GM20000 (cell line): Measurements from ENCODE around the gene PRDM16.

Experiments used
- DNase-seq: peaks from one replicate; pipeline ENCODE4 v3.0.0; 2012; ENCODE audit warnings: low spot score
- CTCF ChIP-seq: IDR thresholded peaks from 2 replicates; pipeline ENCODE4 v1.5.1; 2012; ENCODE audit warnings: mild to moderate bottlenecking, control low read depth; ENCODE audit errors: extremely low read depth, missing control alignments

Gene PRDM16

GRCh38 chr1:3120140-3120539 is 51.1 kb downstream of the PRDM16 start:
- DNase-seq: no peak
- no peak for TF ChIP-seq CTCF

- TF ChIP-seq CTCF: no peak
- no peak for DNase-seq
These were observed 52.0 kb downstream of the PRDM16 start for GRCh38 chr1:3120994-3121393.

- no peak for TF ChIP-seq CTCF
- no peak for DNase-seq
These were observed 52.6 kb downstream of the PRDM16 start for GRCh38 chr1:3121401-3122210.

- no peak for DNase-seq
- no peak for TF ChIP-seq CTCF
These were observed 53.3 kb downstream of the PRDM16 start for GRCh38 chr1:3122311-3122710.

GRCh38 chr1:3124246-3124645 is 55.2 kb downstream of the PRDM16 start:
- DNase-seq: no peak

GRCh38 chr1:3125078-3125477 is 56.1 kb downstream of the PRDM16 start:
- no peak for DNase-seq
- TF ChIP-seq CTCF: no peak

More at GRCh38 chr1:3124246-3124645, 55.2 kb downstream of the PRDM16 start:
- no peak for TF ChIP-seq CTCF

GRCh38 chr1:3125546-3126368 is 56.8 kb downstream of the PRDM16 start:
- TF ChIP-seq CTCF: no peak
- DNase-seq: no peak
